ENCODE data around the gene ABI3.
"Not testable (repeated sequence)": the region's sequence is repeated elsewhere in the genome, so short reads cannot be mapped to it uniquely, and the experiment has no call there.

The ABI3 gene

GRCh38 chr17:49254066-49254465 lies 43.6 kb downstream of the ABI3 start:
- DNase-seq: no peak

- no peak for DNase-seq
Observed at GRCh38 chr17:49255125-49255524, 44.6 kb downstream of the ABI3 start.

- no peak for DNase-seq
Observed at GRCh38 chr17:49258394-49258793, 47.9 kb downstream of the ABI3 start.

- DNase-seq: no peak
Observed at GRCh38 chr17:49259663-49260010, 49.1 kb downstream of the ABI3 start.

GRCh38 chr17:49260011-49260816 lies 49.7 kb downstream of the ABI3 start:
- DNase-seq: peak in 6 of 14 donors; percentile 1 to 32 (median 6)

- peak in 2 of 14 donors; percentile 0 to 3 for DNase-seq
Observed at GRCh38 chr17:49260817-49261291, 50.3 kb downstream of the ABI3 start.

- DNase-seq: not testable (repeated sequence)
Observed at GRCh38 chr17:49261540-49261939, 51.0 kb downstream of the ABI3 start.

- no peak for DNase-seq
Observed at GRCh38 chr17:49266233-49266632, 55.7 kb downstream of the ABI3 start.

GRCh38 chr17:49267912-49268311 lies 57.4 kb downstream of the ABI3 start:
- no peak for DNase-seq

- no peak for DNase-seq
Observed at GRCh38 chr17:49269356-49269755, 58.8 kb downstream of the ABI3 start.

All from C1 segment of cervical spinal cord (tissue), 14 donors.